ENCODE data around the gene SLC30A2.

Gene SLC30A2

GRCh38 chr1:26092422-26092821 is 46.5 kb upstream of the SLC30A2 start:
- Histone ChIP-seq H3K4me3 (replicated peaks; ENCODE audit: insufficient read depth, low read length) (no peak overlapping the region), H3K27ac (replicated peaks) (no peak overlapping the region), H3K27me3 (ENCODE audit: insufficient read depth, poor library complexity, severe bottlenecking) (peaks cover 3% of the 10 kb centered on the region)
- TF ChIP-seq, protein P1, sequence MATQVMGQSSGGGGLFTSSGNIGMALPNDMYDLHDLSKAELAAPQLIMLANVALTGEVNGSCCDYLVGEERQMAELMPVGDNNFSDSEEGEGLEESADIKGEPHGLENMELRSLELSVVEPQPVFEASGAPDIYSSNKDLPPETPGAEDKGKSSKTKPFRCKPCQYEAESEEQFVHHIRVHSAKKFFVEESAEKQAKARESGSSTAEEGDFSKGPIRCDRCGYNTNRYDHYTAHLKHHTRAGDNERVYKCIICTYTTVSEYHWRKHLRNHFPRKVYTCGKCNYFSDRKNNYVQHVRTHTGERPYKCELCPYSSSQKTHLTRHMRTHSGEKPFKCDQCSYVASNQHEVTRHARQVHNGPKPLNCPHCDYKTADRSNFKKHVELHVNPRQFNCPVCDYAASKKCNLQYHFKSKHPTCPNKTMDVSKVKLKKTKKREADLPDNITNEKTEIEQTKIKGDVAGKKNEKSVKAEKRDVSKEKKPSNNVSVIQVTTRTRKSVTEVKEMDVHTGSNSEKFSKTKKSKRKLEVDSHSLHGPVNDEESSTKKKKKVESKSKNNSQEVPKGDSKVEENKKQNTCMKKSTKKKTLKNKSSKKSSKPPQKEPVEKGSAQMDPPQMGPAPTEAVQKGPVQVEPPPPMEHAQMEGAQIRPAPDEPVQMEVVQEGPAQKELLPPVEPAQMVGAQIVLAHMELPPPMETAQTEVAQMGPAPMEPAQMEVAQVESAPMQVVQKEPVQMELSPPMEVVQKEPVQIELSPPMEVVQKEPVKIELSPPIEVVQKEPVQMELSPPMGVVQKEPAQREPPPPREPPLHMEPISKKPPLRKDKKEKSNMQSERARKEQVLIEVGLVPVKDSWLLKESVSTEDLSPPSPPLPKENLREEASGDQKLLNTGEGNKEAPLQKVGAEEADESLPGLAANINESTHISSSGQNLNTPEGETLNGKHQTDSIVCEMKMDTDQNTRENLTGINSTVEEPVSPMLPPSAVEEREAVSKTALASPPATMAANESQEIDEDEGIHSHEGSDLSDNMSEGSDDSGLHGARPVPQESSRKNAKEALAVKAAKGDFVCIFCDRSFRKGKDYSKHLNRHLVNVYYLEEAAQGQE (IDR thresholded peaks at IDR 0.05; ENCODE audit: insufficient replicate concordance, low read depth), result no peak
- TF ChIP-seq POLR2AphosphoS5 (IDR thresholded peaks at IDR 0.05; ENCODE audit: low read depth), result no peak
- TF ChIP-seq, protein P2, sequence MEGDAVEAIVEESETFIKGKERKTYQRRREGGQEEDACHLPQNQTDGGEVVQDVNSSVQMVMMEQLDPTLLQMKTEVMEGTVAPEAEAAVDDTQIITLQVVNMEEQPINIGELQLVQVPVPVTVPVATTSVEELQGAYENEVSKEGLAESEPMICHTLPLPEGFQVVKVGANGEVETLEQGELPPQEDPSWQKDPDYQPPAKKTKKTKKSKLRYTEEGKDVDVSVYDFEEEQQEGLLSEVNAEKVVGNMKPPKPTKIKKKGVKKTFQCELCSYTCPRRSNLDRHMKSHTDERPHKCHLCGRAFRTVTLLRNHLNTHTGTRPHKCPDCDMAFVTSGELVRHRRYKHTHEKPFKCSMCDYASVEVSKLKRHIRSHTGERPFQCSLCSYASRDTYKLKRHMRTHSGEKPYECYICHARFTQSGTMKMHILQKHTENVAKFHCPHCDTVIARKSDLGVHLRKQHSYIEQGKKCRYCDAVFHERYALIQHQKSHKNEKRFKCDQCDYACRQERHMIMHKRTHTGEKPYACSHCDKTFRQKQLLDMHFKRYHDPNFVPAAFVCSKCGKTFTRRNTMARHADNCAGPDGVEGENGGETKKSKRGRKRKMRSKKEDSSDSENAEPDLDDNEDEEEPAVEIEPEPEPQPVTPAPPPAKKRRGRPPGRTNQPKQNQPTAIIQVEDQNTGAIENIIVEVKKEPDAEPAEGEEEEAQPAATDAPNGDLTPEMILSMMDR (IDR thresholded peaks at IDR 0.05; ENCODE audit: insufficient read depth, low read length), result no peak
- no peak for TF ChIP-seq GABPA (IDR thresholded peaks at IDR 0.05; ENCODE audit: low read depth)
- no peak for TF ChIP-seq SPI1 (IDR thresholded peaks at IDR 0.05; ENCODE audit: borderline replicate concordance, low read depth)
- DNase-seq (ENCODE audit: low read depth in 1 of 2, low spot score in 1 of 2), result no peak

- Histone ChIP-seq H3K27me3 (ENCODE audit: insufficient read depth, poor library complexity, severe bottlenecking) (peaks cover 3% of the 10 kb centered on the region), H3K27ac (replicated peaks) (no peak overlapping the region), H3K4me3 (replicated peaks; ENCODE audit: insufficient read depth, low read length) (no peak overlapping the region)
- no peak for TF ChIP-seq POLR2AphosphoS5 (IDR thresholded peaks at IDR 0.05; ENCODE audit: low read depth)
- TF ChIP-seq GABPA (IDR thresholded peaks at IDR 0.05; ENCODE audit: low read depth), result no peak
- no peak for TF ChIP-seq SPI1 (IDR thresholded peaks at IDR 0.05; ENCODE audit: borderline replicate concordance, low read depth)
- TF ChIP-seq, protein P2 (IDR thresholded peaks at IDR 0.05; ENCODE audit: insufficient read depth, low read length), result no peak
- TF ChIP-seq, protein P1 (IDR thresholded peaks at IDR 0.05; ENCODE audit: insufficient replicate concordance, low read depth), result no peak
- DNase-seq (ENCODE audit: low read depth in 1 of 2, low spot score in 1 of 2), result no peak
Measured at GRCh38 chr1:26090893-26091292, 45.0 kb upstream of the SLC30A2 start.

- TF ChIP-seq, protein P1 (IDR thresholded peaks at IDR 0.05; ENCODE audit: insufficient replicate concordance, low read depth), result no peak
- no peak for TF ChIP-seq GABPA (IDR thresholded peaks at IDR 0.05; ENCODE audit: low read depth)
- TF ChIP-seq POLR2AphosphoS5 (IDR thresholded peaks at IDR 0.05; ENCODE audit: low read depth), result no peak
- no peak for TF ChIP-seq SPI1 (IDR thresholded peaks at IDR 0.05; ENCODE audit: borderline replicate concordance, low read depth)
- TF ChIP-seq, protein P2 (IDR thresholded peaks at IDR 0.05; ENCODE audit: insufficient read depth, low read length), result no peak
- peaks cover 3% of the 10 kb centered on the region for H3K27me3 ChIP-seq (ENCODE audit: insufficient read depth, poor library complexity, severe bottlenecking)
- H3K4me3 ChIP-seq (replicated peaks; ENCODE audit: insufficient read depth, low read length), result no peak overlapping the region
- no peak for DNase-seq (ENCODE audit: low read depth in 1 of 2, low spot score in 1 of 2)
- H3K27ac ChIP-seq (replicated peaks), result no peak overlapping the region
Measured at GRCh38 chr1:26089125-26089524, 43.2 kb upstream of the SLC30A2 start.

All from HL-60 (cell line).